HEK293 (cell line): ENCODE data around the gene SPNS2.

Experiments
- BCL11A ChIP-seq: fragments of 450-650 bp; formaldehyde crosslinking; IDR thresholded peaks from 2 replicates; pipeline ENCODE4 v1.5.1; 2016; ENCODE audit warnings: low read depth, missing biosample characterization, missing genetic modification characterization
- MEIS1 ChIP-seq: sonication (generic); formaldehyde crosslinking; IDR thresholded peaks from 2 replicates; pipeline ENCODE4 v1.8.1; 2022; ENCODE audit warnings: missing genetic modification reagents, mild to moderate bottlenecking, borderline replicate concordance
- ZNF433 ChIP-seq: fragments of 450-650 bp; formaldehyde crosslinking; IDR thresholded peaks from 2 replicates; pipeline ENCODE4 v1.5.1; 2016; ENCODE audit warnings: missing biosample characterization, missing genetic modification characterization, low read depth
- ZNF510 ChIP-seq: fragments of 450-650 bp; formaldehyde crosslinking; IDR thresholded peaks from 2 replicates; pipeline ENCODE4 v1.5.1; 2018; ENCODE audit warnings: mild to moderate bottlenecking, missing genetic modification characterization, missing biosample characterization; ENCODE audit not compliant: insufficient replicate concordance
- ZNF514 ChIP-seq: fragments of 450-650 bp; formaldehyde crosslinking; IDR thresholded peaks from 2 replicates; pipeline ENCODE4 v1.5.1; 2016; ENCODE audit warnings: missing biosample characterization, missing genetic modification characterization
- ZNF530 ChIP-seq: fragments of 450-650 bp; formaldehyde crosslinking; IDR thresholded peaks from 2 replicates; pipeline ENCODE4 v1.5.1; 2016; ENCODE audit warnings: low read depth, missing biosample characterization, missing genetic modification characterization
- TF ChIP-seq, protein P1 (sequence below): fragments of 450-650 bp; formaldehyde crosslinking; IDR thresholded peaks from 2 replicates; pipeline ENCODE4 v1.5.1; 2016; ENCODE audit warnings: missing biosample characterization, missing genetic modification characterization
- TF ChIP-seq, protein P2 (sequence below): fragments of 450-650 bp; formaldehyde crosslinking; IDR thresholded peaks from 2 replicates; pipeline ENCODE4 v1.5.1; 2016; ENCODE audit warnings: missing biosample characterization, missing genetic modification characterization
- TF ChIP-seq, protein P3 (sequence below): fragments of 450-650 bp; formaldehyde crosslinking; IDR thresholded peaks from 2 replicates; pipeline ENCODE4 v1.5.1; 2016; ENCODE audit warnings: missing biosample characterization, missing genetic modification characterization
- TF ChIP-seq, protein P4 (sequence below): fragments of 450-650 bp; formaldehyde crosslinking; IDR thresholded peaks from 2 replicates; pipeline ENCODE4 v1.5.1; 2016; ENCODE audit warnings: missing biosample characterization, missing genetic modification characterization

DNA sequence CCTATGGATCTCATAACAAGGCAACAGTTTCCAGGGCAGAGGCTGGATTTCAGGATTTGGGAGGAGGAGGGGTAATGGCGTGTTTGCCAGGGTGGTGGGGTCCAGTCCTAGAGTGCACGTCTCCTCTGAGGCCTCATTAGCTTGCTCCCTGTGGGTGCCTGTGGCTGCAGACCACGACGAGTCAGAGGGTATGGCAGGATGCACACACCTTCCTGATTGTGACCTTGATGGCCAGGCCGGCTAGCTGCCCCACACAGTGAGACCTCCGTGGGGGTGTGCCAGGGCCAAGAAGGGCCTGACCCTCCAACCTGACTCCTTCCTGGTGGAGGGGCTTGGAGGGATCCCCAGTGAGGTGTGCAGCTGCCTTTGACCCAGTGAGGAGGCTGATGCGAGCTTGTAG is 81.6 kb downstream of the SPNS2 start:
- TF ChIP-seq, protein P1, sequence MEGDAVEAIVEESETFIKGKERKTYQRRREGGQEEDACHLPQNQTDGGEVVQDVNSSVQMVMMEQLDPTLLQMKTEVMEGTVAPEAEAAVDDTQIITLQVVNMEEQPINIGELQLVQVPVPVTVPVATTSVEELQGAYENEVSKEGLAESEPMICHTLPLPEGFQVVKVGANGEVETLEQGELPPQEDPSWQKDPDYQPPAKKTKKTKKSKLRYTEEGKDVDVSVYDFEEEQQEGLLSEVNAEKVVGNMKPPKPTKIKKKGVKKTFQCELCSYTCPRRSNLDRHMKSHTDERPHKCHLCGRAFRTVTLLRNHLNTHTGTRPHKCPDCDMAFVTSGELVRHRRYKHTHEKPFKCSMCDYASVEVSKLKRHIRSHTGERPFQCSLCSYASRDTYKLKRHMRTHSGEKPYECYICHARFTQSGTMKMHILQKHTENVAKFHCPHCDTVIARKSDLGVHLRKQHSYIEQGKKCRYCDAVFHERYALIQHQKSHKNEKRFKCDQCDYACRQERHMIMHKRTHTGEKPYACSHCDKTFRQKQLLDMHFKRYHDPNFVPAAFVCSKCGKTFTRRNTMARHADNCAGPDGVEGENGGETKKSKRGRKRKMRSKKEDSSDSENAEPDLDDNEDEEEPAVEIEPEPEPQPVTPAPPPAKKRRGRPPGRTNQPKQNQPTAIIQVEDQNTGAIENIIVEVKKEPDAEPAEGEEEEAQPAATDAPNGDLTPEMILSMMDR (tag by site-specific recombination), result no peak
- TF ChIP-seq, protein P2, sequence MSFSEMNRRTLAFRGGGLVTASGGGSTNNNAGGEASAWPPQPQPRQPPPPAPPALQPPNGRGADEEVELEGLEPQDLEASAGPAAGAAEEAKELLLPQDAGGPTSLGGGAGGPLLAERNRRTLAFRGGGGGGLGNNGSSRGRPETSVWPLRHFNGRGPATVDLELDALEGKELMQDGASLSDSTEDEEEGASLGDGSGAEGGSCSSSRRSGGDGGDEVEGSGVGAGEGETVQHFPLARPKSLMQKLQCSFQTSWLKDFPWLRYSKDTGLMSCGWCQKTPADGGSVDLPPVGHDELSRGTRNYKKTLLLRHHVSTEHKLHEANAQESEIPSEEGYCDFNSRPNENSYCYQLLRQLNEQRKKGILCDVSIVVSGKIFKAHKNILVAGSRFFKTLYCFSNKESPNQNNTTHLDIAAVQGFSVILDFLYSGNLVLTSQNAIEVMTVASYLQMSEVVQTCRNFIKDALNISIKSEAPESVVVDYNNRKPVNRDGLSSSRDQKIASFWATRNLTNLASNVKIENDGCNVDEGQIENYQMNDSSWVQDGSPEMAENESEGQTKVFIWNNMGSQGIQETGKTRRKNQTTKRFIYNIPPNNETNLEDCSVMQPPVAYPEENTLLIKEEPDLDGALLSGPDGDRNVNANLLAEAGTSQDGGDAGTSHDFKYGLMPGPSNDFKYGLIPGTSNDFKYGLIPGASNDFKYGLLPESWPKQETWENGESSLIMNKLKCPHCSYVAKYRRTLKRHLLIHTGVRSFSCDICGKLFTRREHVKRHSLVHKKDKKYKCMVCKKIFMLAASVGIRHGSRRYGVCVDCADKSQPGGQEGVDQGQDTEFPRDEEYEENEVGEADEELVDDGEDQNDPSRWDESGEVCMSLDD, result no peak
- no peak for TF ChIP-seq ZNF510 (tag by site-specific recombination)
- TF ChIP-seq, protein P3, sequence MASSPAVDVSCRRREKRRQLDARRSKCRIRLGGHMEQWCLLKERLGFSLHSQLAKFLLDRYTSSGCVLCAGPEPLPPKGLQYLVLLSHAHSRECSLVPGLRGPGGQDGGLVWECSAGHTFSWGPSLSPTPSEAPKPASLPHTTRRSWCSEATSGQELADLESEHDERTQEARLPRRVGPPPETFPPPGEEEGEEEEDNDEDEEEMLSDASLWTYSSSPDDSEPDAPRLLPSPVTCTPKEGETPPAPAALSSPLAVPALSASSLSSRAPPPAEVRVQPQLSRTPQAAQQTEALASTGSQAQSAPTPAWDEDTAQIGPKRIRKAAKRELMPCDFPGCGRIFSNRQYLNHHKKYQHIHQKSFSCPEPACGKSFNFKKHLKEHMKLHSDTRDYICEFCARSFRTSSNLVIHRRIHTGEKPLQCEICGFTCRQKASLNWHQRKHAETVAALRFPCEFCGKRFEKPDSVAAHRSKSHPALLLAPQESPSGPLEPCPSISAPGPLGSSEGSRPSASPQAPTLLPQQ, result no peak
- TF ChIP-seq ZNF433, result no peak
- no peak for TF ChIP-seq BCL11A (tag by site-specific recombination)
- no peak for TF ChIP-seq ZNF514 (tag by site-specific recombination)
- no peak for TF ChIP-seq ZNF530 (tag by site-specific recombination)
- TF ChIP-seq, protein P4, sequence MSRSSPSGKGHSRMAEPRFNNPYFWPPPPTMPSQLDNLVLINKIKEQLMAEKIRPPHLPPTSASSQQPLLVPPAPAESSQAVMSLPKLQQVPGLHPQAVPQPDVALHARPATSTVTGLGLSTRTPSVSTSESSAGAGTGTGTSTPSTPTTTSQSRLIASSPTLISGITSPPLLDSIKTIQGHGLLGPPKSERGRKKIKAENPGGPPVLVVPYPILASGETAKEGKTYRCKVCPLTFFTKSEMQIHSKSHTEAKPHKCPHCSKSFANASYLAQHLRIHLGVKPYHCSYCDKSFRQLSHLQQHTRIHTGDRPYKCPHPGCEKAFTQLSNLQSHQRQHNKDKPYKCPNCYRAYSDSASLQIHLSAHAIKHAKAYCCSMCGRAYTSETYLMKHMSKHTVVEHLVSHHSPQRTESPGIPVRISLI, result no peak
- no peak for TF ChIP-seq MEIS1
